ENCODE data around the gene PRPSAP2. TPM values are rescaled to one million over a fixed set of nuclear protein-coding genes. Genes with fewer than 3 reads are reported as not detected.

Gene PRPSAP2
- total RNA-seq, 1 donor from 2014 or later, result 50.6 TPM

- FAIRE-seq (no peak), DNase-seq (ENCODE audit: low read depth) (no peak)
- Mint-ChIP-seq H3K27ac (ENCODE audit: unreplicated experiment) (no peak overlapping the region), H3K4me1 (ENCODE audit: low read depth, unreplicated experiment) (peaks cover 12% of the 10 kb centered on the region), H3K9me3 (ENCODE audit: unreplicated experiment) (peaks cover 1% of the 10 kb centered on the region), H3K27me3 (ENCODE audit: low read depth, unreplicated experiment) (no peaks in the 10 kb centered on the region), H3K4me3 (ENCODE audit: unreplicated experiment) (no peak overlapping the region), H3K36me3 (ENCODE audit: low read depth, unreplicated experiment) (peaks cover 26% of the 10 kb centered on the region)
- peaks cover 12% of the 10 kb centered on the region for H4K20me1 ChIP-seq (ENCODE audit: insufficient read depth, low read length)
- peaks cover 13% of the 10 kb centered on the region for H3K4me1 ChIP-seq (ENCODE audit: insufficient read depth, low read length)
- H2AFZ ChIP-seq (ENCODE audit: low read depth, low read length), result no peak overlapping the region
- H3K36me3 ChIP-seq (ENCODE audit: insufficient read depth, low read length), result peaks cover 6% of the 10 kb centered on the region
- H3K9ac ChIP-seq (ENCODE audit: low read length), result no peak overlapping the region
- no peak overlapping the region for H3K27ac ChIP-seq (ENCODE audit: low read depth, low read length)
- no peak overlapping the region for H3K4me2 ChIP-seq (ENCODE audit: low read length)
- no peak for TF ChIP-seq EZH2 (IDR thresholded peaks at IDR 0.05; ENCODE audit: insufficient read depth, low read length)
- no peak for TF ChIP-seq CTCF (IDR thresholded peaks at IDR 0.05; ENCODE audit: insufficient read depth, low read depth, low read length)
- H3K4me3 ChIP-seq (ENCODE audit: insufficient read depth, low read depth, low read length), result no peak overlapping the region
- H3K79me2 ChIP-seq (ENCODE audit: insufficient read depth, low read length), result no peaks in the 10 kb centered on the region
- no peaks in the 10 kb centered on the region for H3K27me3 ChIP-seq (ENCODE audit: insufficient read depth, low read length)
- H3K9me3 ChIP-seq (ENCODE audit: insufficient read depth, low read depth, low read length), result no peaks in the 10 kb centered on the region
Measured at GRCh38 chr17:18916816-18917500, 59.0 kb downstream of the PRPSAP2 start.

- H3K27me3 Mint-ChIP-seq (ENCODE audit: low read depth, unreplicated experiment), result no peaks in the 10 kb centered on the region
- peaks cover 12% of the 10 kb centered on the region for H4K20me1 ChIP-seq (ENCODE audit: insufficient read depth, low read length)
- no peak for DNase-seq (ENCODE audit: low read depth)
- H3K27ac Mint-ChIP-seq (ENCODE audit: unreplicated experiment), result no peak overlapping the region
- no peak overlapping the region for H3K4me3 Mint-ChIP-seq (ENCODE audit: unreplicated experiment)
- H3K4me2 ChIP-seq (ENCODE audit: low read length), result no peak overlapping the region
- TF ChIP-seq EZH2 (IDR thresholded peaks at IDR 0.05; ENCODE audit: insufficient read depth, low read length), result no peak
- TF ChIP-seq CTCF (IDR thresholded peaks at IDR 0.05; ENCODE audit: insufficient read depth, low read depth, low read length), result no peak
- H3K9me3 Mint-ChIP-seq (ENCODE audit: unreplicated experiment), result peaks cover 1% of the 10 kb centered on the region
- FAIRE-seq, result no peak
- H3K27me3 ChIP-seq (ENCODE audit: insufficient read depth, low read length), result no peaks in the 10 kb centered on the region
- peaks cover 15% of the 10 kb centered on the region for H3K4me1 ChIP-seq (ENCODE audit: insufficient read depth, low read length)
- no peak overlapping the region for H3K27ac ChIP-seq (ENCODE audit: low read depth, low read length)
- H3K79me2 ChIP-seq (ENCODE audit: insufficient read depth, low read length), result no peaks in the 10 kb centered on the region
- no peak overlapping the region for H3K9ac ChIP-seq (ENCODE audit: low read length)
- H3K36me3 Mint-ChIP-seq (ENCODE audit: low read depth, unreplicated experiment), result peaks cover 22% of the 10 kb centered on the region
- no peak overlapping the region for H2AFZ ChIP-seq (ENCODE audit: low read depth, low read length)
- H3K4me3 ChIP-seq (ENCODE audit: insufficient read depth, low read depth, low read length), result no peak overlapping the region
- H3K9me3 ChIP-seq (ENCODE audit: insufficient read depth, low read depth, low read length), result no peaks in the 10 kb centered on the region
- H3K4me1 Mint-ChIP-seq (ENCODE audit: low read depth, unreplicated experiment), result peaks cover 17% of the 10 kb centered on the region
- H3K36me3 ChIP-seq (ENCODE audit: insufficient read depth, low read length), result peaks cover 6% of the 10 kb centered on the region
Measured at GRCh38 chr17:18917506-18918032, 59.6 kb downstream of the PRPSAP2 start.

- DNase-seq (ENCODE audit: low read depth) (no peak), FAIRE-seq (no peak)
- Mint-ChIP-seq H3K4me1 (ENCODE audit: low read depth, unreplicated experiment) (peaks cover 17% of the 10 kb centered on the region), H3K27me3 (ENCODE audit: low read depth, unreplicated experiment) (no peaks in the 10 kb centered on the region), H3K27ac (ENCODE audit: unreplicated experiment) (no peak overlapping the region), H3K4me3 (ENCODE audit: unreplicated experiment) (no peak overlapping the region), H3K9me3 (ENCODE audit: unreplicated experiment) (peaks cover 1% of the 10 kb centered on the region), H3K36me3 (ENCODE audit: low read depth, unreplicated experiment) (peaks cover 17% of the 10 kb centered on the region)
- H3K79me2 ChIP-seq (ENCODE audit: insufficient read depth, low read length), result peaks cover 5% of the 10 kb centered on the region
- no peak overlapping the region for H3K4me3 ChIP-seq (ENCODE audit: insufficient read depth, low read depth, low read length)
- peaks cover 6% of the 10 kb centered on the region for H3K36me3 ChIP-seq (ENCODE audit: insufficient read depth, low read length)
- no peak overlapping the region for H3K4me2 ChIP-seq (ENCODE audit: low read length)
- H4K20me1 ChIP-seq (ENCODE audit: insufficient read depth, low read length), result peaks cover 12% of the 10 kb centered on the region
- H3K27me3 ChIP-seq (ENCODE audit: insufficient read depth, low read length), result no peaks in the 10 kb centered on the region
- peaks cover 15% of the 10 kb centered on the region for H3K4me1 ChIP-seq (ENCODE audit: insufficient read depth, low read length)
- H3K9ac ChIP-seq (ENCODE audit: low read length), result no peak overlapping the region
- TF ChIP-seq CTCF (IDR thresholded peaks at IDR 0.05; ENCODE audit: insufficient read depth, low read depth, low read length), result no peak
- no peak for TF ChIP-seq EZH2 (IDR thresholded peaks at IDR 0.05; ENCODE audit: insufficient read depth, low read length)
- H3K9me3 ChIP-seq (ENCODE audit: insufficient read depth, low read depth, low read length), result no peaks in the 10 kb centered on the region
- no peak overlapping the region for H3K27ac ChIP-seq (ENCODE audit: low read depth, low read length)
- H2AFZ ChIP-seq (ENCODE audit: low read depth, low read length), result no peak overlapping the region
Measured at GRCh38 chr17:18919963-18920362, 62.0 kb downstream of the PRPSAP2 start.
